ENCODE results near the gene ST6GALNAC3.

The ST6GALNAC3 gene

GRCh38 chr1:76576876-76577524, 502.5 kb downstream of the ST6GALNAC3 start:
- no peak for DNase-seq (ENCODE audit: low spot score)

GRCh38 chr1:76577525-76578185, 503.1 kb downstream of the ST6GALNAC3 start:
- DNase-seq (ENCODE audit: low spot score) (no peak), FAIRE-seq (no peak)

More at GRCh38 chr1:76576876-76577524, 502.5 kb downstream of the ST6GALNAC3 start:
- no peak for FAIRE-seq

DNA sequence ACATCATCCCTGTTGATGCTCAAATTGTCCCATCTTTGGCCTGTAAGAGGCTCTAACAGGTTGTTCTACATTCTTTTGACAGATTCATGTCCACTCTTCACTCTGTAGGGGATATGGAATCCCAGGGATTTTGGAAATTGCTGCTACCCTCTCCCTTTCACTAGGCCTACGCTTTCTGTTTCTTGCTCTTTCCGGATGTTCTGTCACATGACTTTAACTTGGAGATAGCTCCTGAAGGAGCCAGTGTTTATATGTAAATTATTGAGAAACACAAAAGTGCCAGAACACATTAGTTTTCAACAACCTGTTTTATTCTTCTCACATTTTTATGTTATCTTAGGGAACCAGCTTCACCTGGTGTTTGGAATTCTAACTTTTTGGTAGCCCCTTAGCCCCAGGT, 505.7 kb downstream of the ST6GALNAC3 start:
- DNase-seq (ENCODE audit: low spot score) (no peak), FAIRE-seq (no peak)

DNA sequence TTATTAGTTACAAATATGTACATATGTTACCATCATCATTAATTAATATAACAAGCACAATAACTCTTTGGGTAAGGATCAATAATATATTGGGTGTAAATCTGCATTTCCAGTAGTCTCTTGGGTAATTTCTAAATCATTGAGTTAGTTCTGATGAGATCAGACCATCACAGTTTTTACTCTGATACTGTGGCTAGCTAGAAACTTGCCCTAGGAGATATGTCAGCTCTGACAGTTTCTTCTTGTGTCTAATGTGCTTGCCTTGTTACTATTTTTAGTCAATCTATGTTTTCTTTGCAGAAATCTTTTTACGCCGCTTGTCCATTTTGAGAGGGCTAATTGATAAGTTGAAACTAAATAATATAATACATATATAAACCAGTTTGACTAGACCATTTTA, 507.2 kb downstream of the ST6GALNAC3 start:
- no peak for FAIRE-seq

DNA sequence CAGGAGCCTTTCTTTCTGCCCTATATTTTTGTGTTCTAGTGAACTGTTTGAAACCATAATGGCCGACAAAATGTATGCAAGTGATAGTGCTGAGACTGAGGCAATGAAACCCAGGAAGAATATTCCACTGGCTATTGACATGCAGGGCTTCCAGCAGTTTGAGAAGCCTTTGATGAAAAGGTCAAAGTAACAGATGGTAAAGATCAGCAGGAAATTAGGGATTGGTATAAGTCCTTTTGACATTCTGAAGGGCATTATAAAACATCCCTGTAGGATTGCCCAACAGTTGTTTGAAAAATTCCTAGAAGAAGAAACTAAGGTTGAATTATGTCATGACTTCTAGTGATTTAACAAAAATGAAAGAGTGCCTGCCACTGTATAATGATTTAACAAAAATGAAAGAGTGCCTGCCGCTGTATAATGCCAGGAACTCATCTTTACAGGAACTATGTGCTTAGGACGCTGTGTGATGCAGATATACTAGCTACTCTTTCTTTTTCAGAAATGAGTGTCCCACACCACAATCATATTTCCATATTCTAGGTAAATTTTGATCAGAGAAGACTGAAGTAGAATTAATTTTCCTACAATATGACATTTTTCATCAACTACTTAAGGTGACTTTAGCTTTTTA, 508.8 kb downstream of the ST6GALNAC3 start:
- no peak for DNase-seq (ENCODE audit: low spot score)
- no peak for FAIRE-seq

More for the DNA sequence above, 507.2 kb downstream of the ST6GALNAC3 start:
- no peak for DNase-seq (ENCODE audit: low spot score)

DNA sequence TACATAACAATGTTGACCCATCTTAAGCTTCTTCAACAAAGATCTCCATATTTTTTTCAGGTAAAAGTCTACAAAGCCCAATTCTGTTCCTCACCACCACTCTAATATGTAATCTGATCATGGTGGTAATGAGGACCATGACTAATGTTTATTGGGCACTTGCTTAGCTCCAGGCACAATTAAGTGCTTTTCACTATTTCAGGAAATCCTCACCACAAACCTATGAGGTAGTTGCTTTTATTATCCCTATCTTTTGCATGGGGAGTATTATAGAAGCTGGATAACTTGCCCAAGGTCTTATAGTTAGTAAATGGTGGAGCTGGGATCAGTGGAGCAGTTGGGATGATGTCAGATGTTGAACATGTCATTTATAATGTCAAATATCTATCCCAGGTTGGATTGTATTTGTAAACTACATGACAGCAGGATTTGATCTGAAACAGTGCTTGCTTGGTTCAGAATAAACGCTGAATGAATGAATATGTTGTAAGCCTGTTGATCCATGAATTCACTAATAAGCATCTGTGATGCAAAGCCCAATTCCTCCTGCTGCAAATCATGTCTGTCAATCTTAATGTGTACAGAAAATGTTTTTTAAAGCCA, 509.4 kb downstream of the ST6GALNAC3 start:
- no peak for FAIRE-seq
- DNase-seq (ENCODE audit: low spot score), result no peak

- FAIRE-seq, result no peak
- DNase-seq (ENCODE audit: low spot score), result no peak
Observed at GRCh38 chr1:76585980-76586674, 511.6 kb downstream of the ST6GALNAC3 start.

GRCh38 chr1:76587212-76587611, 512.7 kb downstream of the ST6GALNAC3 start:
- DNase-seq (ENCODE audit: low spot score) (no peak), FAIRE-seq (no peak)

DNA sequence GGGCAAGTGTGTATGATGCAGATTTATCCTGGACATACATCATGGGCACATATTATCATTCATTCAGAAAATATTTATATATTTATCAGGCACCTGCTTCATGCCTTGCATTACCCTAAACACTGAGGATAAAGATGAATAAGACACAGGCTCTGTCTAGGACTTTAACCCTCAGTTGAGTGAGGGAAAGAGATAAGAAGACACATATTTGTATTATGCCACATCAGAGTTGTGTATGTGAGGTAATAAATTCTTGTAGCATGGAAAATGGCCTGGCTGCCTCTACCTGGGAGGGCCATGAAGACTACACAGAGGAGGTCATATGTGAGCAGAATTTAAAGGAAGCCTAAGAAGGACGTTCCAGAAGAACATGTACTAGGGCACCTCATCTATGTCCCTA, 516.9 kb downstream of the ST6GALNAC3 start:
- DNase-seq (ENCODE audit: low spot score) (no peak), FAIRE-seq (no peak)

- DNase-seq (ENCODE audit: low spot score) (no peak), FAIRE-seq (no peak)
Observed at GRCh38 chr1:76591963-76592362, 517.4 kb downstream of the ST6GALNAC3 start.

GRCh38 chr1:76593141-76593540, 518.6 kb downstream of the ST6GALNAC3 start:
- no peak for FAIRE-seq
- DNase-seq (ENCODE audit: low spot score), result no peak

- FAIRE-seq (no peak), DNase-seq (ENCODE audit: low spot score) (no peak)
Observed at GRCh38 chr1:76593618-76594017, 519.1 kb downstream of the ST6GALNAC3 start.

- DNase-seq (ENCODE audit: low spot score), result no peak
Observed at GRCh38 chr1:76595024-76595423, 520.5 kb downstream of the ST6GALNAC3 start.

DNA sequence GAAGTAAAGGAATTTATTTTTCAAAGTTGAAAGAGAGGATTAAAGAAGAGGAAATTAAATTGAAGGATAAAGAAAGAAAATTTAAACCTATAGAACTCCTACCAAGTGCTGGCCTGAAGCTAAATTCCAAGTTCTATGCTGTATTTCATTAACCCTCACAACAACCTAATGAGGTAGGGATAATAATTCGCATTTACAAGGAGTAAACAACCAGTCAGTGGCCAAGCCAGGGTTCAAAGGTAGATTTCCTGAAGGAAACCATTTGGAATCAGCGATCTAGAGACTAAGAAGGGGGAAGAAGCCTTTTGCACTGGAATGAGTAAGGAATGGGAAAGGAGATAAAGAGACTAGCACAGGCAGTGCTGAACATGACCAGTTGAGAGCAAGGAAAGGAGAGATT, 526.9 kb downstream of the ST6GALNAC3 start:
- DNase-seq (ENCODE audit: low spot score) (no peak), FAIRE-seq (no peak)

More at GRCh38 chr1:76595024-76595423, 520.5 kb downstream of the ST6GALNAC3 start:
- no peak for FAIRE-seq

GRCh38 chr1:76607717-76608116, 533.2 kb downstream of the ST6GALNAC3 start:
- FAIRE-seq (no peak), DNase-seq (ENCODE audit: low spot score) (no peak)

- no peak for DNase-seq (ENCODE audit: low spot score)
- no peak for FAIRE-seq
Observed at GRCh38 chr1:76611770-76612445, 537.4 kb downstream of the ST6GALNAC3 start.

DNA sequence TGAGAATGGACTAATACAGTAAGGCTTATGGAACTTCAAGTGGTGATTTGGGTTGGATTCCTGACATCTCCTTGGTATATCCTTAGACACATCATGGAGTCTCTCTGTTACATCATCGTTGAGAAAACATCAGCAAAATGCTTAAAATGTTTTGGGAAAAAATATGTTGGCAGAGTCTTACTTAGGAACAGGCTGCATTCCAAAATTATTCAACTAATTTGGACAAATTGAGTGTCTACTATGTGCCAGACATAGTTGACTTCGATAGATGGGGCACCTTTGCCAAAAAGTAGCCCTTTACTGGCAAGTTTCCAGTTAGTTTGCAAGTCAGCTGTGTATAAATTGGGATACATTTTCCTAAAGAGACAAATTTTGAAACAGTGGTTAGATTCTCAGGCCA, 539.3 kb downstream of the ST6GALNAC3 start:
- DNase-seq (ENCODE audit: low spot score), result no peak
- FAIRE-seq, result no peak

- no peak for DNase-seq (ENCODE audit: low spot score)
- FAIRE-seq, result no peak
Observed at GRCh38 chr1:76615253-76616035, 540.9 kb downstream of the ST6GALNAC3 start.

DNA sequence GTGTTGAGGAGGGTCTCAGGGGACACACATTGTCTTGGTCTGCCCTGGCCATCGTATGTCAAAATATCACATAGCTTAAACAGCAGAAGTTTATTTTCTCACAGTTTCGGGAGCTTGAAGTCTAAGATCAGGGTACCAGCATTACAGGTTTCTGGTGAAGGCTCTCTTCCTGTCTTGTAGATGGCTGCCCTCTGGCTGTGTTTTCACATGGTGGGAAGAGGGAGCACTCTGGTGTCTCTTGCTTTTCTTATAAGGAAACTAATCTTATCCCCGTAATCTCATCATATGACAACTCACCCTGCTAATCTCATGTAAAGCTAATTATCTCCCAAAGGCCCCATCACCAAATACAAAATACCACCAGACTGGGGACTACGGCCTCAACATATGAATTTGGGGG, 545.8 kb downstream of the ST6GALNAC3 start:
- FAIRE-seq, result no peak
- DNase-seq (ENCODE audit: low spot score), result no peak

Data from RCC 7860 (cell line).